ENCODE data around the gene CNOT6.

CNOT6 gene

DNA sequence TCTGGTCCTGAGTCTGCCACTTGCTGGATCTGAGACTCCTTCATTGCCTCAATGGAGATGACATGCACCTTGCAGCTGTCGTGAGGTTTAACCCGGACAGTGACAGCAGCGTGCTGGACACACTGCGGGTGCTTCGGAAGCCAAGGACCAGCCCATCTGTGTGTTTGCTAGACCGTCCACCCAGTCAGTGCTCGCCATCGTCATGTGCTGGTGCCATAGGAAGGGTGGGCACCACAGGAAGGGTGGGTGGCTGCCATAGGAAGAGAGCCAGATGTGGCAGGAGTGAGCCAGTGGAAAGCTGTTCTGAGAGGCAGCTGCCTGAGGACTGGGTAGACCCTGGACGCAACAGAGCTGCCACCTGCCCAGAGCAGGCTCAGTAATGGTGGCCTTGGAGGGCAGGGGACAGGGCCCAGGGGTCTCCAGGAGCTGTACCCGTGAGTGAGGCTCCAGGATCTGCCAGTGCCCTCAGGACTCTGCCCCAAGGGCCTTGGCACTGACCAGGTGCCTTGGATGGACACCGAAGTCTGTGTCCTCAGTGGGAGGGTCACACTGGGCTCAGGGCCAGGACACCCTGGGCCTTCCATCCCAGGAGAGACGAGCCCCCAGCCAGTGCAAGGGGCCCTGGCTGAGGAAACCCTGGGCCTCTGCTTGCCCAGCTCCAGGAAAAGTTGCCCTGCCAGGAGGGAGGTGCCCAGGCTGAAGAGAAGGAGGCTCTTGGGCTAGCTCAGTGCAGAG is 133.4 kb downstream of the CNOT6 start:
- no peak for DNase-seq (ENCODE audit: insufficient read length, low spot score)

More for the DNA sequence above, 133.4 kb downstream of the CNOT6 start:
- no peak for TF ChIP-seq PAX5 (IDR thresholded peaks at IDR 0.05; ENCODE audit: insufficient read depth, low read length, severe bottlenecking)
- TF ChIP-seq POLR2AphosphoS5 (IDR thresholded peaks at IDR 0.05; ENCODE audit: low read depth, low read length) = no peak
- no peak for TF ChIP-seq TAF1 (IDR thresholded peaks at IDR 0.05; ENCODE audit: low read depth, low read length)
- no peak for TF ChIP-seq POU2F2 (IDR thresholded peaks at IDR 0.05; ENCODE audit: low read depth, low read length)
- no peak for TF ChIP-seq SPI1 (IDR thresholded peaks at IDR 0.05; ENCODE audit: low read depth, low read length)
- TF ChIP-seq POLR2A (IDR thresholded peaks at IDR 0.05; ENCODE audit: low read depth, low read length) = no peak
- FAIRE-seq = no peak

Data from GM12891 (cell line).